Esophagus muscularis mucosa (tissue), 4 donors: Measurements from ENCODE around the gene ROPN1L. TPM values are rescaled to one million over a fixed set of nuclear protein-coding genes. Genes with fewer than 3 reads are reported as not detected.

ENCODE experiments used
- DNase-seq: peaks from one replicate; pipeline ENCODE4 v3.0.0-alpha.2; 2017; ENCODE audit errors: extremely low spot score
- H3K27ac ChIP-seq, 4 donors: fragments of 200-600 bp; sonication (generic); replicated peaks in 1 of 4; 1 replicate in 3 of 4; 2 replicates in 1 of 4; pipeline ENCODE4 v1.5.1; 2016 to 2019; ENCODE audit warnings: mild to moderate bottlenecking in 1 of 4
- H3K27me3 ChIP-seq, 4 donors: fragments of 200-600 bp; sonication (generic); one replicate each; pipeline versions ENCODE4 v1.5.1 to v1.6.0; 2016 to 2019
- H3K36me3 ChIP-seq, 4 donors: fragments of 200-600 bp; sonication (generic); one replicate each; pipeline ENCODE4 v1.5.1; 2016 to 2019
- H3K4me1 ChIP-seq, 4 donors: fragments of 200-600 bp; sonication (generic); one replicate each; pipeline ENCODE4 v1.5.1; 2016 to 2019
- H3K4me3 ChIP-seq, 4 donors: fragments of 200-600 bp; sonication (generic); 1 replicate in 2 of 4; 2 replicates in 2 of 4; pipeline ENCODE4 v1.5.1; 2016 to 2019; ENCODE audit warnings: mild to moderate bottlenecking in 4 of 4, moderate library complexity in 1 of 4
- H3K9me3 ChIP-seq, 4 donors: fragments of 200-600 bp; sonication (generic); 1 replicate in 3 of 4; 2 replicates in 1 of 4; pipeline ENCODE4 v1.5.1; 2016 to 2019
- CTCF ChIP-seq, 3 experiments: fragments of 200-600 bp in 2 of 3; fragments of 450-650 bp in 1 of 3; sonication (generic) in 2 of 3; IDR thresholded peaks; one replicate each; pipeline ENCODE4 v1.5.1; 2017 to 2019; ENCODE audit warnings: antibody characterized with exemption in 3 of 3, mild to moderate bottlenecking in 2 of 3, moderate library complexity in 1 of 3
- EP300 ChIP-seq: sonication (generic); formaldehyde crosslinking; IDR thresholded peaks from one replicate; pipeline ENCODE4 v1.6.1; 2017; ENCODE audit warnings: antibody characterized with exemption
- POLR2A ChIP-seq: fragments of 450-650 bp; IDR thresholded peaks from one replicate; pipeline ENCODE4 v1.6.1; 2017; ENCODE audit warnings: antibody characterized with exemption, moderate library complexity, mild to moderate bottlenecking, low read depth
- POLR2AphosphoS5 ChIP-seq, 2 donors: sonication (generic); formaldehyde crosslinking; IDR thresholded peaks; one replicate each; pipeline ENCODE4 v1.6.1; 2017; ENCODE audit warnings: antibody characterized with exemption in 2 of 2
- WGBS: methylation state at CpG from one replicate; pipeline ENCODE4 v1.1.5; 2018; 5-methylcytosine and 5-hydroxymethylcytosine counted together
- intact Hi-C: fragments of 100-400 bp; cut with DNase I; formaldehyde crosslinking; loops from one replicate; pipeline ENCODE4 v1.15.1; 2023
- total RNA-seq, 4 donors: library from RNA; depleted of rRNA; stranded (reverse); fragments of >200 nt; gene quantifications; one replicate each; pipeline versions ENCODE4 v1.1.0 to v1.2.1, GENCODE V29; 2016

The ROPN1L gene
- total RNA-seq, 4 donors from 2014 or later = 0.63 to 1.7 (median 1.1) TPM

- Histone ChIP-seq H3K27ac (no peak overlapping the region), H3K27me3 (peaks cover 0 to 23% (median 0%) of the 10 kb centered on the region in 4 donors), H3K4me3 (no peak overlapping the region), H3K36me3 (no peaks in the 10 kb centered on the region), H3K9me3 (no peaks in the 10 kb centered on the region), H3K4me1 (no peaks in the 10 kb centered on the region)
- intact Hi-C loops = no loop called here
- no peak for DNase-seq
- TF ChIP-seq CTCF (IDR thresholded peaks at IDR 0.05) = no peak
- no peak for TF ChIP-seq POLR2AphosphoS5 (IDR thresholded peaks at IDR 0.05)
- TF ChIP-seq EP300 = no peak
- no peak for TF ChIP-seq POLR2A
- 55% methylated on average over 2 of the region's 2 CpGs for WGBS
These were observed 26.6 kb downstream of the ROPN1L start for GRCh38 chr5:10468256-10468655.

- WGBS = 76% methylated on average over 8 of the region's 8 CpGs
- no peak for DNase-seq
- intact Hi-C loops = no loop called here
- peaks cover 0 to under 1% (median 0%) of the 10 kb centered on the region in 4 donors for H3K9me3 ChIP-seq
- no peak overlapping the region for H3K4me3 ChIP-seq
- H3K27ac ChIP-seq = no peak overlapping the region
- TF ChIP-seq CTCF (IDR thresholded peaks at IDR 0.05) (no peak), EP300 (no peak), POLR2AphosphoS5 (IDR thresholded peaks at IDR 0.05) (no peak), POLR2A (no peak)
- no peaks in the 10 kb centered on the region for H3K4me1 ChIP-seq
- peaks cover 0 to 12% (median 0%) of the 10 kb centered on the region in 4 donors for H3K27me3 ChIP-seq
- no peaks in the 10 kb centered on the region for H3K36me3 ChIP-seq
These were observed 27.8 kb downstream of the ROPN1L start for GRCh38 chr5:10469253-10470050.

DNA sequence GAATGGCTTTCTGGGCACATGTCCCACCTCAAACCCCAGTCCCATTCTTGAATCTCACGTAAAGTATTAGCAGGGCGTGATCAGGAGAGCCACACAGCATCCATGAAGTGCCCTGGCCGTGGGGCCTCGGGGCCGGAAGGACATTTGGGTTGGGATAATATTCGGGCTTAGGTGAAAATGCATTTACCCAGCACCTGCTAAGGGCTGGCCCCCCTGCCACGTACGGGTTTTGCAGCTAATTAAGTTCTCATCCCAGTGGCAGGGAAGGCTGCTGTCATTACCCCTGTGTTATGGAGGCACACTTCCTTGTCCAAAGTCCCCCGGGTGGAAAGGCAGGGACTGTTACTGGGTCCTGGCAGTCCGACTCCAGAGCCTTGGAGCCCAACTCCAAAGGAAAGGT is 29.0 kb downstream of the ROPN1L start:
- Histone ChIP-seq H3K27ac (no peak overlapping the region), H3K4me1 (no peaks in the 10 kb centered on the region), H3K36me3 (no peaks in the 10 kb centered on the region), H3K27me3 (peaks cover 0 to 12% (median 0%) of the 10 kb centered on the region in 4 donors), H3K9me3 (peaks cover 0 to 12% (median 8%) of the 10 kb centered on the region in 4 donors), H3K4me3 (no peak overlapping the region)
- TF ChIP-seq POLR2AphosphoS5 (IDR thresholded peaks at IDR 0.05) = no peak
- no peak for TF ChIP-seq CTCF (IDR thresholded peaks at IDR 0.05)
- TF ChIP-seq EP300 = no peak
- no peak for TF ChIP-seq POLR2A
- WGBS = 83% methylated on average over 10 of the region's 10 CpGs
- no peak for DNase-seq
- intact Hi-C loops = no loop called here

DNA sequence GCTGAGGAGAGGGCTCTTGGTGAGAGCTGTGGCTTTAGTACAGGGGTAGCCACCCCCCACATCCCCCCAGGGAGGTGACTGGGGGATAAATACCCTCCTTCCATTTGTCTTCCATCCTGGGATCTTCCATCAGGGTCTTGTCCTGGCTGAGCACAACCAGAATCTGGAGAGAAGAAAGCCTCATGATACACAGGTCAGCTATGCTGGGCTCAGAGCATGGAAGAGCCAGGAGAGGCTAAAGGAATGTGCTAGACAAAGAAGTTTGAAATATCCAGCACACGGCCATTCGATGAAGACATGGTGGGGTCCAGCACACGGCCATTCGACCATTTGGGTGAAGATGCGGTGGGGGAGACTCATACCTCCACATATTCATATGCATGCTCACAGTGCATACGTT is 30.0 kb downstream of the ROPN1L start:
- Histone ChIP-seq H3K27me3 (peaks cover 0 to 6% (median 0%) of the 10 kb centered on the region in 4 donors), H3K4me1 (no peaks in the 10 kb centered on the region), H3K27ac (no peak overlapping the region), H3K4me3 (no peak overlapping the region), H3K36me3 (no peaks in the 10 kb centered on the region), H3K9me3 (peaks cover 0 to 18% (median 14%) of the 10 kb centered on the region in 4 donors)
- 94% methylated on average over 6 of the region's 6 CpGs for WGBS
- no peak for TF ChIP-seq POLR2AphosphoS5 (IDR thresholded peaks at IDR 0.05)
- no peak for TF ChIP-seq CTCF (IDR thresholded peaks at IDR 0.05)
- TF ChIP-seq POLR2A = no peak
- no peak for TF ChIP-seq EP300
- DNase-seq = no peak
- intact Hi-C loops = no loop called here
